KOPT-K1 (cell line): ENCODE measurements around the gene ITIH3.

Experiments
- H3K27ac ChIP-seq: fragments of 200-600 bp; sonication (generic); 2 replicates; pipeline ENCODE4 v1.5.1; 2016; ENCODE audit warnings: antibody characterized with exemption, mild to moderate bottlenecking, low read depth, low read length; ENCODE audit not compliant: poor library complexity, severe bottlenecking
- H3K36me3 ChIP-seq: fragments of 200-600 bp; sonication (generic); 2 replicates; pipeline ENCODE4 v1.5.1; 2017; ENCODE audit warnings: antibody characterized with exemption, mild to moderate bottlenecking, low read length, moderate library complexity; ENCODE audit not compliant: insufficient read depth
- H3K9me3 ChIP-seq: fragments of 200-600 bp; sonication (generic); 2 replicates; pipeline ENCODE4 v1.5.1; 2017; ENCODE audit warnings: antibody characterized with exemption, low read length, mild to moderate bottlenecking; ENCODE audit not compliant: insufficient read depth, poor library complexity, severe bottlenecking

ITIH3 gene

GRCh38 chr3:52822363-52822762, 27.8 kb downstream of the ITIH3 start:
- H3K36me3 ChIP-seq = no peaks in the 10 kb centered on the region
- H3K27ac ChIP-seq = no peak overlapping the region
- H3K9me3 ChIP-seq = no peaks in the 10 kb centered on the region

- no peaks in the 10 kb centered on the region for H3K36me3 ChIP-seq
Observed at GRCh38 chr3:52824037-52824436, 29.4 kb downstream of the ITIH3 start.

GRCh38 chr3:52827441-52827840, 32.8 kb downstream of the ITIH3 start:
- Histone ChIP-seq H3K27ac (no peak overlapping the region), H3K36me3 (no peaks in the 10 kb centered on the region), H3K9me3 (no peaks in the 10 kb centered on the region)

More at GRCh38 chr3:52824037-52824436, 29.4 kb downstream of the ITIH3 start:
- no peaks in the 10 kb centered on the region for H3K9me3 ChIP-seq
- no peak overlapping the region for H3K27ac ChIP-seq

GRCh38 chr3:52827866-52828376, 33.3 kb downstream of the ITIH3 start:
- Histone ChIP-seq H3K36me3 (0 out of 2 replicates have a peak, but pooled peaks cover 2% of the 10 kb centered on the region), H3K9me3 (no peaks in the 10 kb centered on the region), H3K27ac (no peak overlapping the region)

GRCh38 chr3:52829482-52829881, 34.9 kb downstream of the ITIH3 start:
- H3K9me3 ChIP-seq = no peaks in the 10 kb centered on the region
- no peak overlapping the region for H3K27ac ChIP-seq
- 0 out of 2 replicates have a peak, but pooled peaks cover 5% of the 10 kb centered on the region for H3K36me3 ChIP-seq

- H3K27ac ChIP-seq = no peak overlapping the region
- H3K9me3 ChIP-seq = no peaks in the 10 kb centered on the region
- 0 out of 2 replicates have a peak, but pooled peaks cover 5% of the 10 kb centered on the region for H3K36me3 ChIP-seq
Observed at GRCh38 chr3:52829906-52830463, 35.4 kb downstream of the ITIH3 start.

- H3K9me3 ChIP-seq = no peaks in the 10 kb centered on the region
- no peak within 1 kb of the TSS for H3K27ac ChIP-seq
Observed at GRCh38 chr3:52830535-52831258, 36.1 kb downstream of the ITIH3 start, which contains the start of gene ITIH4. ITIH4 (minus strand) TSS chr3:52830672; CDS start chr3:52830642, 30 bp downstream.

GRCh38 chr3:52831500-52832301, 37.1 kb downstream of the ITIH3 start:
- Histone ChIP-seq H3K27ac (no peak overlapping the region), H3K36me3 (0 out of 2 replicates have a peak, but pooled peaks cover 12% of the 10 kb centered on the region), H3K9me3 (no peaks in the 10 kb centered on the region)

More at GRCh38 chr3:52830535-52831258, 36.1 kb downstream of the ITIH3 start, which contains the start of gene ITIH4:
- H3K36me3 ChIP-seq = 0 out of 2 replicates have a peak, but pooled peaks cover 5% of the 10 kb centered on the region

GRCh38 chr3:52833202-52833601, 38.6 kb downstream of the ITIH3 start:
- 0 out of 2 replicates have a peak, but pooled peaks cover 12% of the 10 kb centered on the region for H3K36me3 ChIP-seq
- no peak overlapping the region for H3K27ac ChIP-seq
- H3K9me3 ChIP-seq = no peaks in the 10 kb centered on the region

GRCh38 chr3:52834871-52835501, 40.4 kb downstream of the ITIH3 start, which contains the start of gene MUSTN1:
MUSTN1 (minus strand) TSS chr3:52835019; CDS start chr3:52834948, 71 bp downstream.
- Histone ChIP-seq H3K36me3 (0 out of 2 replicates have a peak, but pooled peaks cover 12% of the 10 kb centered on the region), H3K9me3 (no peaks in the 10 kb centered on the region), H3K27ac (no peak within 1 kb of the TSS)

GRCh38 chr3:52835766-52836470, 41.3 kb downstream of the ITIH3 start:
- peaks cover 21% of the 10 kb centered on the region; the same call in 1 of the 2 replicates for H3K36me3 ChIP-seq
- no peak overlapping the region for H3K27ac ChIP-seq
- no peaks in the 10 kb centered on the region for H3K9me3 ChIP-seq

- Histone ChIP-seq H3K27ac (no peak overlapping the region), H3K36me3 (peaks cover 26% of the 10 kb centered on the region; the same call in 1 of the 2 replicates), H3K9me3 (no peaks in the 10 kb centered on the region)
Observed at GRCh38 chr3:52836471-52836845, 41.9 kb downstream of the ITIH3 start.

- Histone ChIP-seq H3K36me3 (peaks cover 31% of the 10 kb centered on the region; the same call in 1 of the 2 replicates), H3K9me3 (no peaks in the 10 kb centered on the region), H3K27ac (peak overlapping the region; percentile 3)
Observed at GRCh38 chr3:52836986-52837385, 42.4 kb downstream of the ITIH3 start.
